Measurements from ENCODE around the gene MGARP.

- TF ChIP-seq POLR2A (IDR thresholded peaks at IDR 0.05) (no peak), CTCF (IDR thresholded peaks at IDR 0.05) (no peak)
These were observed 5.2 kb downstream of the MGARP start for GRCh38 chr4:139274790-139275189.
